Ishikawa (cell line): Measurements from ENCODE around the gene PRR12.

ENCODE experiments used
- CEBPB ChIP-seq: IDR thresholded peaks from 2 replicates; pipeline ENCODE4 v1.6.1; 2012
- CREB1 ChIP-seq: IDR thresholded peaks from 2 replicates; pipeline ENCODE4 v1.6.1; 2012; ENCODE audit warnings: low read depth
- EGR1 ChIP-seq: IDR thresholded peaks from 2 replicates; pipeline ENCODE4 v1.6.1; 2012
- EP300 ChIP-seq: IDR thresholded peaks from 2 replicates; pipeline ENCODE4 v1.6.1; 2012; ENCODE audit warnings: borderline replicate concordance
- FOXM1 ChIP-seq: IDR thresholded peaks from 2 replicates; pipeline ENCODE4 v1.6.1; 2012; ENCODE audit warnings: low read depth, borderline replicate concordance
- NFIC ChIP-seq: IDR thresholded peaks from 2 replicates; pipeline ENCODE4 v1.6.1; 2012
- RAD21 ChIP-seq: IDR thresholded peaks from 2 replicates; pipeline ENCODE4 v1.6.1; 2012; ENCODE audit warnings: low read depth
- TAF1 ChIP-seq: IDR thresholded peaks from 2 replicates; pipeline ENCODE4 v1.6.1; 2012; ENCODE audit warnings: low read depth, mild to moderate bottlenecking
- TCF12 ChIP-seq: IDR thresholded peaks from 2 replicates; pipeline ENCODE4 v1.6.1; 2012; ENCODE audit warnings: low read depth
- YY1 ChIP-seq: IDR thresholded peaks from 2 replicates; pipeline ENCODE4 v1.6.1; 2012; ENCODE audit warnings: low read depth
- ZBTB7A ChIP-seq: IDR thresholded peaks from 2 replicates; pipeline ENCODE4 v1.6.1; 2012; ENCODE audit warnings: low read depth
- TF ChIP-seq, protein P1 (sequence below): IDR thresholded peaks from 2 replicates; pipeline ENCODE4 v1.6.1; 2012

DNA sequence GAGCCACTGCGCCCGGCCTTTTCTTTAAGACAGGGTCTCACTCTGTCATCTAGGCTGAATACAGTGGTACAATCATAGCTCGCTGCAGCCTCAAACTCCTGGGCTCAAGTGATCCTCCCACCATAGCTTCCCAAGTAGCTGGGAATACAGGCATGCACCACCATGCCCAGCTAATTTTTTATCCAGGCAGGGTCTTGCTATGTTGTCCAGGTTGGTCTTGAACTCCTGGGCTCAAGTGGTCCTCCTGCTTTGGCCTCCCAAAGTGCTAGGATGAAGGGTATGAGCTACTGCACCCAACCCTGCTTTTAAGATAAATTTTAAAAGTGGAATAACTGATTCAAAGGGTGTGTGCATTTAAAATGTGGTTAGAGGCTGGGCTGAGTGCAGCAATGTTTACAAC, 24.7 kb upstream of the PRR12 start:
- TF ChIP-seq NFIC (no peak), CEBPB (no peak), RAD21 (no peak), ZBTB7A (no peak), TCF12 (no peak), EP300 (no peak), YY1 (no peak), FOXM1 (no peak), TAF1 (no peak), EGR1 (no peak), CREB1 (no peak)
- TF ChIP-seq, protein P1, sequence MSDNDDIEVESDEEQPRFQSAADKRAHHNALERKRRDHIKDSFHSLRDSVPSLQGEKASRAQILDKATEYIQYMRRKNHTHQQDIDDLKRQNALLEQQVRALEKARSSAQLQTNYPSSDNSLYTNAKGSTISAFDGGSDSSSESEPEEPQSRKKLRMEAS, result no peak
